Measurements from ENCODE around the gene USP8.

DNA sequence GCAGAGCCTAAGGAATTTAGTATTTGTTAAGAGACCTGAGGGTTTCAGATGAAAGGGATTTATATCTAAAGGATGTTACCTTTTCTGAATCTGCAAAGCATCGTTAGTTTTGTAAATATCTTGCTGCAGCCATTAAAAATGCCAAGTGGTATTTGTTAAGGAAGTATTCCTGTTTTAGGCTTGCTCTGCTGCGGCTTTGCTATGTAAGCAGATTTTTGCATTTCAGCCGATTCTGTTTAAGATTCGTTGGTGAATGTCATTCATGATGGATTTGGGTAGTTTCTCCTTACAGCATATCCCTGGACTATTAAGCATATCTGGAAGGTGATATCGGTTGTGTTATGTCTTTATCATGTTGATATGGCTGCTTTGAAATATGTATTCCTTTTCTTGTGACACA lies 1.0 kb downstream of the USP8 start:
- TF ChIP-seq ISL1 (CRISPR knock-in tag; IDR thresholded peaks at IDR 0.05), result no peak
- TF ChIP-seq, protein P1, sequence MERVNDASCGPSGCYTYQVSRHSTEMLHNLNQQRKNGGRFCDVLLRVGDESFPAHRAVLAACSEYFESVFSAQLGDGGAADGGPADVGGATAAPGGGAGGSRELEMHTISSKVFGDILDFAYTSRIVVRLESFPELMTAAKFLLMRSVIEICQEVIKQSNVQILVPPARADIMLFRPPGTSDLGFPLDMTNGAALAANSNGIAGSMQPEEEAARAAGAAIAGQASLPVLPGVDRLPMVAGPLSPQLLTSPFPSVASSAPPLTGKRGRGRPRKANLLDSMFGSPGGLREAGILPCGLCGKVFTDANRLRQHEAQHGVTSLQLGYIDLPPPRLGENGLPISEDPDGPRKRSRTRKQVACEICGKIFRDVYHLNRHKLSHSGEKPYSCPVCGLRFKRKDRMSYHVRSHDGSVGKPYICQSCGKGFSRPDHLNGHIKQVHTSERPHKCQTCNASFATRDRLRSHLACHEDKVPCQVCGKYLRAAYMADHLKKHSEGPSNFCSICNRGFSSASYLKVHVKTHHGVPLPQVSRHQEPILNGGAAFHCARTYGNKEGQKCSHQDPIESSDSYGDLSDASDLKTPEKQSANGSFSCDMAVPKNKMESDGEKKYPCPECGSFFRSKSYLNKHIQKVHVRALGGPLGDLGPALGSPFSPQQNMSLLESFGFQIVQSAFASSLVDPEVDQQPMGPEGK (CRISPR knock-in tag; IDR thresholded peaks at IDR 0.05; ENCODE audit: borderline replicate concordance), result no peak
- TF ChIP-seq, protein P2, sequence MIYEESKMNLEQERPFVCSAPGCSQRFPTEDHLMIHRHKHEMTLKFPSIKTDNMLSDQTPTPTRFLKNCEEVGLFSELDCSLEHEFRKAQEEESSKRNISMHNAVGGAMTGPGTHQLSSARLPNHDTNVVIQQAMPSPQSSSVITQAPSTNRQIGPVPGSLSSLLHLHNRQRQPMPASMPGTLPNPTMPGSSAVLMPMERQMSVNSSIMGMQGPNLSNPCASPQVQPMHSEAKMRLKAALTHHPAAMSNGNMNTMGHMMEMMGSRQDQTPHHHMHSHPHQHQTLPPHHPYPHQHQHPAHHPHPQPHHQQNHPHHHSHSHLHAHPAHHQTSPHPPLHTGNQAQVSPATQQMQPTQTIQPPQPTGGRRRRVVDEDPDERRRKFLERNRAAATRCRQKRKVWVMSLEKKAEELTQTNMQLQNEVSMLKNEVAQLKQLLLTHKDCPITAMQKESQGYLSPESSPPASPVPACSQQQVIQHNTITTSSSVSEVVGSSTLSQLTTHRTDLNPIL (CRISPR knock-in tag; IDR thresholded peaks at IDR 0.05; ENCODE audit: low read depth), result no peak

Data from SK-N-SH treated with all-trans-retinoic acid at 6 μM for 48 hours (cell line).